ENCODE data around the gene SF3B2.

The SF3B2 gene

GRCh38 chr11:66045177-66045639 is 7.0 kb upstream of the SF3B2 start:
- peak; percentile 70 to 97 (median 82) for DNase-seq
- intact Hi-C loops (cut with DNase I), result loop anchor here (5.0 kb wide), 1 partner anchor 43 kb away; the partner anchor contains the start of genes BANF1 and EIF1AD

GRCh38 chr11:66046901-66047300 is 5.3 kb upstream of the SF3B2 start:
- intact Hi-C loops (cut with DNase I), result loop anchor here (5.0 kb wide), 1 partner anchor 45 kb away; the partner anchor contains the start of genes BANF1 and EIF1AD
- DNase-seq, result no peak

- peak in 1 of 10 donors; percentile 77 for DNase-seq
- intact Hi-C loops (cut with DNase I), result loop anchor here (5.0 kb wide), 1 partner anchor 45 kb away; the partner anchor contains the start of genes BANF1 and EIF1AD
Measured at GRCh38 chr11:66047541-66048365, 4.4 kb upstream of the SF3B2 start.

GRCh38 chr11:66048547-66049323 is 3.4 kb upstream of the SF3B2 start, which contains the start of gene GAL3ST3:
TSS of gene GAL3ST3 (minus strand) at chr11:66049161. CDS start at chr11:66045415, 3,746 bp downstream.
- peak in 4 of 10 donors; percentile 15 to 89 (median 60) for DNase-seq
- intact Hi-C loops (cut with DNase I), result loop anchor here (5.0 kb wide), 1 partner anchor 46 kb away; the partner anchor contains the start of genes BANF1 and EIF1AD

GRCh38 chr11:66050581-66051231 is 1.5 kb upstream of the SF3B2 start:
- DNase-seq, result no peak
- intact Hi-C loops (cut with DNase I), result no loop called here

- DNase-seq, result no peak
- intact Hi-C loops (cut with DNase I), result no loop called here
Measured at GRCh38 chr11:66051371-66051765, 796 bp upstream of the SF3B2 start.

GRCh38 chr11:66052664-66052982 is 459 bp downstream of the SF3B2 start:
- intact Hi-C loops (cut with DNase I), result no loop called here
- DNase-seq, result no peak

- no peak for DNase-seq
- intact Hi-C loops (cut with DNase I), result no loop called here
Measured at GRCh38 chr11:66055021-66055420, 2.9 kb downstream of the SF3B2 start.

- intact Hi-C loops (cut with DNase I), result no loop called here
- DNase-seq, result no peak
Measured at GRCh38 chr11:66056501-66056900, 4.3 kb downstream of the SF3B2 start.

GRCh38 chr11:66059966-66060680 is 8.0 kb downstream of the SF3B2 start:
- no peak for DNase-seq
- intact Hi-C loops (cut with DNase I), result no loop called here

GRCh38 chr11:66061268-66061667 is 9.1 kb downstream of the SF3B2 start:
- no peak for DNase-seq
- intact Hi-C loops (cut with DNase I), result no loop called here

GRCh38 chr11:66062408-66062807 is 10.2 kb downstream of the SF3B2 start:
- intact Hi-C loops (cut with DNase I), result no loop called here
- no peak for DNase-seq

- no peak for DNase-seq
- intact Hi-C loops (cut with DNase I), result no loop called here
Measured at GRCh38 chr11:66063900-66064299, 11.7 kb downstream of the SF3B2 start.

- intact Hi-C loops (cut with DNase I), result no loop called here
Measured at GRCh38 chr11:66064571-66064970, 12.4 kb downstream of the SF3B2 start.

GRCh38 chr11:66066751-66067150 is 14.6 kb downstream of the SF3B2 start:
- no peak for DNase-seq
- intact Hi-C loops (cut with DNase I), result loop anchor here (5.0 kb wide), 1 partner anchor 66 kb away; no protein-coding TSS in a partner anchor

More at GRCh38 chr11:66064571-66064970, 12.4 kb downstream of the SF3B2 start:
- no peak for DNase-seq

- no peak for DNase-seq
- intact Hi-C loops (cut with DNase I), result loop anchor here (5.0 kb wide), 1 partner anchor 65 kb away; no protein-coding TSS in a partner anchor
Measured at GRCh38 chr11:66067640-66068039, 15.5 kb downstream of the SF3B2 start.

- peak; percentile 48 to 94 (median 72) for DNase-seq
- intact Hi-C loops (cut with DNase I), result loop anchor here (5.0 kb wide), 1 partner anchor 64 kb away; no protein-coding TSS in a partner anchor
Measured at GRCh38 chr11:66068154-66068821, 16.1 kb downstream of the SF3B2 start.

GRCh38 chr11:66068923-66069714 is 17.0 kb downstream of the SF3B2 start:
- DNase-seq, result peak in 8 of 10 donors; percentile 34 to 90 (median 42)
- intact Hi-C loops (cut with DNase I), result loop anchor here (5.0 kb wide), 1 partner anchor 63 kb away; no protein-coding TSS in a partner anchor

Data from posterior cingulate gyrus (tissue), 11 donors.